Left cardiac atrium (tissue), 4 donors: Measurements from ENCODE around the gene CBFA2T3. TPM values are rescaled to one million over a fixed set of nuclear protein-coding genes. Genes with fewer than 3 reads are reported as not detected.

Experiments
- ATAC-seq, 2 donors: fragments of 200-7000 bp; cut with Tn5 transposase; one replicate each; pipeline ENCODE4 v1.9.1; 2020; ENCODE audit warnings: mild to moderate bottlenecking in 2 of 2, moderate library complexity in 2 of 2
- DNase-seq: peaks from one replicate; pipeline ENCODE4 v3.0.0-alpha.2; 2020
- intact Hi-C, 2 donors: fragments of 100-400 bp; cut with DNase I; formaldehyde crosslinking; loops; one replicate each; pipeline versions ENCODE4 v1.14.1 to v1.15.1; 2022 to 2023
- total RNA-seq, 2 donors: library from RNA; stranded (reverse); fragmentation: NEBNext Ultra II Directional; extraction: Animal tissue kit (Norgen Biotek cat#: 25700); gene quantifications; one replicate each; pipeline ENCODE4 v1.2.1, GENCODE V29; 2021
- donor health status: DM: no; HTN: yes; CAD: no.
- donor health status: DM: no; HTN: yes; CAD: no; lungs with severe emphysema.
- donor health status: DM: yes; HTN: yes; CAD: no.
- donor health status: Dilated cardiomyopathy.

The CBFA2T3 gene
- total RNA-seq, 2 donors from 2014 or later, result 6.5 to 6.6 TPM

- ATAC-seq (no peak), DNase-seq (no peak)
- intact Hi-C loops, result loop anchor here in 1 of 2 donors (10.0 kb wide), 1 partner anchor 49 kb away; no protein-coding TSS in a partner anchor
These were observed 42.8 kb downstream of the CBFA2T3 start for GRCh38 chr16:88934066-88934667.

GRCh38 chr16:88932929-88933328 is 44.1 kb downstream of the CBFA2T3 start:
- intact Hi-C loops, result loop anchor here in 1 of 2 donors (10.0 kb wide), 1 partner anchor 48 kb away; no protein-coding TSS in a partner anchor
- ATAC-seq (no peak), DNase-seq (no peak)

GRCh38 chr16:88931936-88932335 is 45.1 kb downstream of the CBFA2T3 start:
- intact Hi-C loops, result loop anchor here in 1 of 2 donors (10.0 kb wide), 1 partner anchor 47 kb away; no protein-coding TSS in a partner anchor
- DNase-seq (no peak), ATAC-seq (no peak)

- ATAC-seq, result no peak
- intact Hi-C loops, result loop anchor here in 1 of 2 donors (10.0 kb wide), 1 partner anchor 47 kb away; no protein-coding TSS in a partner anchor
- no peak for DNase-seq
These were observed 45.6 kb downstream of the CBFA2T3 start for GRCh38 chr16:88931373-88931900.

- intact Hi-C loops, result loop anchor here in 1 of 2 donors (10.0 kb wide), 1 partner anchor 46 kb away; no protein-coding TSS in a partner anchor
- DNase-seq (no peak), ATAC-seq (no peak)
These were observed 46.3 kb downstream of the CBFA2T3 start for GRCh38 chr16:88930716-88931115.

- ATAC-seq (no peak), DNase-seq (no peak)
- intact Hi-C loops, result no loop called here
These were observed 47.9 kb downstream of the CBFA2T3 start for GRCh38 chr16:88929091-88929445.

- ATAC-seq (no peak), DNase-seq (no peak)
- intact Hi-C loops, result no loop called here
These were observed 48.5 kb downstream of the CBFA2T3 start for GRCh38 chr16:88928405-88929090.

GRCh38 chr16:88927661-88928060 is 49.3 kb downstream of the CBFA2T3 start:
- DNase-seq, result no peak
- no peak for ATAC-seq
- intact Hi-C loops, result no loop called here

GRCh38 chr16:88927010-88927409 is 50.0 kb downstream of the CBFA2T3 start:
- intact Hi-C loops, result no loop called here
- no peak for DNase-seq
- no peak for ATAC-seq

GRCh38 chr16:88926374-88926990 is 50.5 kb downstream of the CBFA2T3 start:
- intact Hi-C loops, result no loop called here
- ATAC-seq, result no peak
- DNase-seq, result no peak

- intact Hi-C loops, result no loop called here
- ATAC-seq, result no peak
- DNase-seq, result no peak
These were observed 51.5 kb downstream of the CBFA2T3 start for GRCh38 chr16:88925540-88925887.

GRCh38 chr16:88924834-88925539 is 52.0 kb downstream of the CBFA2T3 start:
- ATAC-seq (peak; percentile 23 to 28), DNase-seq (peak; percentile 66)
- intact Hi-C loops, result no loop called here

GRCh38 chr16:88923926-88924833 is 52.8 kb downstream of the CBFA2T3 start:
- DNase-seq (no peak), ATAC-seq (no peak)
- intact Hi-C loops, result no loop called here

GRCh38 chr16:88923450-88923849 is 53.6 kb downstream of the CBFA2T3 start:
- intact Hi-C loops, result no loop called here
- ATAC-seq (no peak), DNase-seq (no peak)

- DNase-seq (no peak), ATAC-seq (no peak)
- intact Hi-C loops, result no loop called here
These were observed 54.1 kb downstream of the CBFA2T3 start for GRCh38 chr16:88922826-88923410.

GRCh38 chr16:88922114-88922825 is 54.7 kb downstream of the CBFA2T3 start:
- DNase-seq (peak; percentile 95), ATAC-seq (peak; percentile 75 to 82)
- intact Hi-C loops, result no loop called here

GRCh38 chr16:88921591-88921990 is 55.4 kb downstream of the CBFA2T3 start:
- no peak for DNase-seq
- no peak for ATAC-seq
- intact Hi-C loops, result no loop called here
